T-helper 2 cell treated with Interferon-gamma antibody and Interleukin-4, amounts not matched to agents 5 μg/mL and 100 μg/mL, for 36 hours (primary cell): ENCODE data around the gene ZNF784.
A peak's percentile ranks its signal among the peaks of the same experiment; 100 is the strongest.

ENCODE experiments used
- DNase-seq: peaks from one replicate; pipeline ENCODE4 v3.0.0; 2021; ENCODE audit warnings: low spot score
- H3K27ac Mint-ChIP-seq: one replicate; pipeline ENCODE4 v1.8.0; 2021; ENCODE audit warnings: mild to moderate bottlenecking, mixed read lengths
- H3K27me3 Mint-ChIP-seq: one replicate; pipeline ENCODE4 v1.8.0; 2021; ENCODE audit warnings: low read depth, mixed read lengths
- H3K36me3 Mint-ChIP-seq: one replicate; pipeline ENCODE4 v1.8.0; 2021; ENCODE audit warnings: low read depth, mixed read lengths
- H3K4me1 Mint-ChIP-seq: one replicate; pipeline ENCODE4 v1.8.0; 2021; ENCODE audit warnings: low read depth, mixed read lengths
- H3K4me3 Mint-ChIP-seq: one replicate; pipeline ENCODE4 v1.8.0; 2022; ENCODE audit warnings: mild to moderate bottlenecking, moderate library complexity, mixed read lengths
- H3K9me3 Mint-ChIP-seq: one replicate; pipeline ENCODE4 v1.8.0; 2021; ENCODE audit warnings: mixed read lengths

The ZNF784 gene

GRCh38 chr19:55632463-55632834, 8.1 kb upstream of the ZNF784 start:
- H3K4me3 Mint-ChIP-seq = peak overlapping the region; percentile 22
- H3K27me3 Mint-ChIP-seq = peaks cover 6% of the 10 kb centered on the region
- peak; percentile 79 for DNase-seq
- H3K36me3 Mint-ChIP-seq = peaks cover 20% of the 10 kb centered on the region
- H3K9me3 Mint-ChIP-seq = no peaks in the 10 kb centered on the region
- peak overlapping the region; percentile 44 for H3K27ac Mint-ChIP-seq
- peaks cover 32% of the 10 kb centered on the region for H3K4me1 Mint-ChIP-seq

GRCh38 chr19:55626350-55626749, 2.0 kb upstream of the ZNF784 start:
- DNase-seq = peak; percentile 70
- Mint-ChIP-seq H3K27ac (peak overlapping the region; percentile 82), H3K4me1 (peaks cover 29% of the 10 kb centered on the region), H3K36me3 (no peaks in the 10 kb centered on the region), H3K4me3 (peak overlapping the region; percentile 76), H3K9me3 (peaks cover 3% of the 10 kb centered on the region), H3K27me3 (peaks cover 9% of the 10 kb centered on the region)

GRCh38 chr19:55625004-55625326, 599 bp upstream of the ZNF784 start:
- peak overlapping the region; percentile 99 for H3K27ac Mint-ChIP-seq
- peak overlapping the region; percentile 93 for H3K4me3 Mint-ChIP-seq
- H3K27me3 Mint-ChIP-seq = peaks cover 9% of the 10 kb centered on the region
- peaks cover 33% of the 10 kb centered on the region for H3K4me1 Mint-ChIP-seq
- no peak for DNase-seq
- peaks cover 3% of the 10 kb centered on the region for H3K9me3 Mint-ChIP-seq
- peaks cover 9% of the 10 kb centered on the region for H3K36me3 Mint-ChIP-seq

DNA sequence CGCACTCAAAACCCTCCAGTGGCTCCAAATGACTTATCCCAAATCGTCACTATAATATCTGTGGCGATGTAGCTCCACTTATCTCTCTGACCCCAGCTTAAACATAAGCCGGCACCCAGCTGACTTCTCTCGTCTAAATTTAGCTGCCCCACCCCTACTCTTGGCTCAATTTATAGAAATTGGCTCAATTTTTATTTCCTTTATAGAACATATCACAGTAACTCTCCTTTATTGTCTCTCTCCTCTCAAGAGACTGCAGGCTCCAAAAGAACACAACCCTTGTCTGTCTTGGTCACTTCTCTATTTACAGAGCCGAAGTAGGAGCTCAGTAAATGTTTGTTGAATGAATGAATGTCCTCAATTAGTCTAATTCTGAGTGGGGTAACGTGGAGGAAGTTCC, 805 bp downstream of the ZNF784 start:
- Mint-ChIP-seq H3K27ac (no peak overlapping the region), H3K9me3 (peaks cover 3% of the 10 kb centered on the region), H3K27me3 (peaks cover 7% of the 10 kb centered on the region), H3K36me3 (peaks cover 9% of the 10 kb centered on the region), H3K4me1 (peaks cover 33% of the 10 kb centered on the region), H3K4me3 (peak overlapping the region; percentile 93)
- no peak for DNase-seq

GRCh38 chr19:55623130-55623529, 1.2 kb downstream of the ZNF784 start:
- peaks cover 7% of the 10 kb centered on the region for H3K27me3 Mint-ChIP-seq
- DNase-seq = no peak
- H3K4me3 Mint-ChIP-seq = no peak overlapping the region
- H3K36me3 Mint-ChIP-seq = peaks cover 9% of the 10 kb centered on the region
- H3K9me3 Mint-ChIP-seq = peaks cover 3% of the 10 kb centered on the region
- H3K27ac Mint-ChIP-seq = no peak overlapping the region
- peaks cover 33% of the 10 kb centered on the region for H3K4me1 Mint-ChIP-seq

DNA sequence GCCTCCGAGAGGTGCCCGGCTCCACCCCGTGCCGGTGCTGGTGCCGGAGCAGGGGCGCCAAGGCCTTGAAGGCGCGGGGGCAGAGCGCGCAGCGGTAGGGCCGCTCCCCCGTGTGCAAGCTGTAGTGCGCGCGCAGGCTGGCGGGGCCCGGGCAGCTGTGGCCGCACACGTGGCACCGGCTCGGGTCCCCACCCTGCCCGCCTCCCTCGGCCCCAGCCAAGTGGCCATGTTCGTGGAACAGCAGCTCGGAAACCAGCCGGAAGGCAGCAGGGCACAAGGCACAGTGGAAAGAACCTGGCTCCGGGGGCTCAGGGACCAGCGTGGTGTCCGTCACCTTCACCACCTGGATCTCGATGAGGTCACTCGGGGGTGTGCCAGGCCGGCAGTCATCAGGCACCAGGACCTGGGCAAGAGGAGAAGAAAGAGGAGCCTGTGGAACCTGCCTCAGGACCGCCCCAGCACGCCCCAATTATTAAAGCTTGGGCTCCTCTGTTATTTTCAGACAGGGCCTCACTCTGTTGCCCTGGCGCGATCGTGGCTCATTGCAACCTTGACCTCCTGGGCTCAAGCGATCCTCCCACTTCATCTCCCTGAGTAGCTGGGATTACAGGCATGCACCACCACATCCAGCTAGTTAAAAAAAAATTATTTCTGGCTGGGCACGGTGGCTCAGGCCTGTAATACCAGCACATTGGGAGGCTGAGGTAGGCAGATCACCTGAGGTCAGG, 2.0 kb downstream of the ZNF784 start:
- H3K36me3 Mint-ChIP-seq = peaks cover 10% of the 10 kb centered on the region
- H3K27me3 Mint-ChIP-seq = peaks cover 4% of the 10 kb centered on the region
- peaks cover 33% of the 10 kb centered on the region for H3K4me1 Mint-ChIP-seq
- H3K9me3 Mint-ChIP-seq = peaks cover 3% of the 10 kb centered on the region
- no peak overlapping the region for H3K4me3 Mint-ChIP-seq
- no peak overlapping the region for H3K27ac Mint-ChIP-seq
- DNase-seq = no peak

- peaks cover 3% of the 10 kb centered on the region for H3K9me3 Mint-ChIP-seq
- no peak for DNase-seq
- no peak overlapping the region for H3K4me3 Mint-ChIP-seq
- H3K27me3 Mint-ChIP-seq = peaks cover under 1% of the 10 kb centered on the region
- no peak overlapping the region for H3K27ac Mint-ChIP-seq
- peaks cover 15% of the 10 kb centered on the region for H3K36me3 Mint-ChIP-seq
- peaks cover 27% of the 10 kb centered on the region for H3K4me1 Mint-ChIP-seq
Measured at GRCh38 chr19:55621673-55622231, 2.6 kb downstream of the ZNF784 start.

DNA sequence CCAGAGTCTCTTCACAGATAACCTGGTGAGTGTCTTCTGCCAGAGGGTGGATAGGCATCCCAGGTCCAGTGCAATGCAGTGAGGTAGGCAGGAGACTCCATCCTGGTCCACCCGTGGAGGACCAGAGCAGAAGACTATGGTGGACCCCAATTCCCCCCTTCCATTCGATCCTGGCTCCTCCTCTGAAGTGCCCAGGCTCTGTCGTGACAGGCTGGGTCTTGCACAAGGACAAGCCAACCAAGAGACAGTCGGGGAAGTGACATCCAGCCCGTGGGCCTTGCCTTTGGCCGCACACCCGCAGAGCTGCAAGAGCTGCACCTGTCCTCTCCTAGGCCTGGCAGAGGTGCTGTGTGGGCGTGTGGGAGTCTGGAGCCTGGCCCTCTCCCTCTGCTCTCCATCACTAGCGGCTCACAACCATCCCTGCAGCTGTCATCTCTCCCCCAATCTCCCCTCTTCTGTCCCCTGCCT, 3.1 kb downstream of the ZNF784 start:
- no peaks in the 10 kb centered on the region for H3K27me3 Mint-ChIP-seq

DNA sequence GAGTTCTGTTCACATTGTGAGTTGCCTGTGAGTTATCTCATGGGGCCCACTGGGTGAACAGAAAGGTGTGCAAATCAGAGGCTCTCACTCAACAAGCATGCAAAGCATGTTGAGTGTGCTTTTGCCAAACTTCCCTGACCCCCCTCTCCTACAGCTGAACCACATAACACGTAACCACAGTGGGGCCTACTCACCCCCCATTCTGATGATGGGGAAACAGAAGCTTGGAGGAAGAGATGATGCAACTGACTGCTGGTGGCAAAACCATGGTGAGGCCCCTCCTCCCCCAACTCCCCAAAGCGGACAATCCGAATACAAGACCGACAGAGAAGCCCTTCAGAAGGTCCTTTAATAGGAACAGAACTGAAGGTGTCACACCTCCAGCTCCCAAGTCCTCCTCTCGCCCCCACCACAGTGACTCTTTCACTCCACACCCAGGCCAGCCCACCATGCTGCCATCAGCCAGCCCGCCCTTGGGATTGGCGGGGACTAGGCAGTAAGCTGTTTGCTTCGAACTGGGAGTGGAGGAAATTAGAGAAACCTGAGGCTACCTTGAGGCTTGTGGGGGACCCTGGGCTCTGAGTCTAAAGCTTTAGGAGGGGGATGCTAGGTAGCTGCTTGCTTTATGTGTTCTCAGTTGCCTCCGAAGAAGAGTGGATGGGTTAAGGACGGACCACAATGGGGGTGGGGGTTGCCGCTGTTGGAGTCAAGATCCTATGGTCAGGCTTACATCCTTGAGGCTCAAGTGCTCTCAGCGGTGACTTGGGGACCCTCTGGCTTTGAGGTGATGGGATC, 3.8 kb downstream of the ZNF784 start:
- Mint-ChIP-seq H3K36me3 (peaks cover 16% of the 10 kb centered on the region), H3K9me3 (peaks cover 3% of the 10 kb centered on the region), H3K4me3 (no peak overlapping the region), H3K27me3 (no peaks in the 10 kb centered on the region), H3K4me1 (peaks cover 19% of the 10 kb centered on the region), H3K27ac (peak overlapping the region; percentile 36)
- no peak for DNase-seq

More for the DNA sequence above, 3.1 kb downstream of the ZNF784 start:
- Mint-ChIP-seq H3K36me3 (peaks cover 16% of the 10 kb centered on the region), H3K9me3 (peaks cover 3% of the 10 kb centered on the region), H3K4me3 (no peak overlapping the region), H3K27ac (no peak overlapping the region), H3K4me1 (peaks cover 23% of the 10 kb centered on the region)
- no peak for DNase-seq

- DNase-seq = no peak
- Mint-ChIP-seq H3K27ac (no peak overlapping the region), H3K4me1 (peaks cover 13% of the 10 kb centered on the region), H3K4me3 (no peak overlapping the region), H3K36me3 (peaks cover 16% of the 10 kb centered on the region), H3K9me3 (peaks cover 3% of the 10 kb centered on the region), H3K27me3 (no peaks in the 10 kb centered on the region)
Measured at GRCh38 chr19:55619286-55619685, 5.1 kb downstream of the ZNF784 start.

GRCh38 chr19:55618426-55618825, 5.9 kb downstream of the ZNF784 start:
- H3K27ac Mint-ChIP-seq = no peak overlapping the region
- no peaks in the 10 kb centered on the region for H3K27me3 Mint-ChIP-seq
- H3K9me3 Mint-ChIP-seq = no peaks in the 10 kb centered on the region

GRCh38 chr19:55617426-55617825, 6.9 kb downstream of the ZNF784 start:
- no peak overlapping the region for H3K27ac Mint-ChIP-seq
- no peak for DNase-seq
- no peak overlapping the region for H3K4me3 Mint-ChIP-seq
- H3K9me3 Mint-ChIP-seq = no peaks in the 10 kb centered on the region
- H3K4me1 Mint-ChIP-seq = peaks cover 5% of the 10 kb centered on the region
- peaks cover 23% of the 10 kb centered on the region for H3K36me3 Mint-ChIP-seq
- no peaks in the 10 kb centered on the region for H3K27me3 Mint-ChIP-seq

More at GRCh38 chr19:55618426-55618825, 5.9 kb downstream of the ZNF784 start:
- Mint-ChIP-seq H3K4me3 (no peak overlapping the region), H3K4me1 (peaks cover 7% of the 10 kb centered on the region), H3K36me3 (peaks cover 16% of the 10 kb centered on the region)
- no peak for DNase-seq

DNA sequence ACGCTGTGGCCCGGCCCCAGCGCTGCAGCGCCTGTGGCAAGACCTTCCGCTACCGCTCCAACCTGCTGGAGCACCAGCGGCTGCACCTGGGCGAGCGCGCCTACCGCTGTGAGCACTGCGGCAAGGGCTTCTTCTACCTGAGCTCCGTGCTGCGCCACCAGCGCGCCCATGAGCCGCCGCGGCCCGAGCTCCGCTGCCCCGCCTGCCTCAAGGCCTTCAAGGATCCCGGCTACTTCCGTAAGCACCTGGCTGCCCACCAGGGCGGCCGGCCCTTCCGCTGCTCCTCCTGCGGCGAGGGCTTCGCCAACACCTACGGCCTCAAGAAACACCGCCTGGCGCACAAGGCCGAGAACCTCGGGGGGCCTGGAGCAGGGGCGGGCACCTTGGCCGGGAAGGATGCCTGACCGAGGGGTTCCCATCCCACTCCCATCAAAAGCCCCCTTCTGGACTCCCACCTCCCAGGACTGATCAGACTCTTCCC, 7.9 kb downstream of the ZNF784 start:
- Mint-ChIP-seq H3K36me3 (peaks cover 23% of the 10 kb centered on the region), H3K9me3 (no peaks in the 10 kb centered on the region), H3K4me1 (peaks cover 5% of the 10 kb centered on the region), H3K27me3 (no peaks in the 10 kb centered on the region), H3K27ac (no peak overlapping the region), H3K4me3 (no peak overlapping the region)
- DNase-seq = no peak
